Endothelial cell (in vitro differentiated cells): Measurements from ENCODE around the gene UBAP2L. TPM values are rescaled to one million over a fixed set of nuclear protein-coding genes. Genes with fewer than 3 reads are reported as not detected.

Experiments
- DNase-seq: peaks from one replicate; pipeline ENCODE4 v3.0.0; 2021; ENCODE audit warnings: low spot score
- H3K27ac Mint-ChIP-seq: one replicate; pipeline ENCODE4 v1.8.0; 2021; ENCODE audit warnings: mixed read lengths, inconsistent platforms; ENCODE audit not compliant: unreplicated experiment
- H3K27me3 Mint-ChIP-seq: one replicate; pipeline ENCODE4 v1.8.0; 2021; ENCODE audit warnings: mild to moderate bottlenecking, moderate library complexity, mixed read lengths, inconsistent platforms; ENCODE audit not compliant: unreplicated experiment
- H3K36me3 Mint-ChIP-seq: one replicate; pipeline ENCODE4 v1.8.0; 2021; ENCODE audit warnings: mild to moderate bottlenecking, low read depth, mixed read lengths, inconsistent platforms; ENCODE audit not compliant: unreplicated experiment
- H3K4me1 Mint-ChIP-seq: one replicate; pipeline ENCODE4 v1.8.0; 2021; ENCODE audit warnings: mild to moderate bottlenecking, mixed read lengths, inconsistent platforms; ENCODE audit not compliant: unreplicated experiment
- H3K4me3 Mint-ChIP-seq: one replicate; pipeline ENCODE4 v1.8.0; 2021; ENCODE audit warnings: mild to moderate bottlenecking, mixed read lengths, inconsistent platforms; ENCODE audit not compliant: unreplicated experiment
- H3K9me3 Mint-ChIP-seq: one replicate; pipeline ENCODE4 v1.8.0; 2021; ENCODE audit warnings: mixed read lengths, inconsistent platforms; ENCODE audit not compliant: unreplicated experiment
- microRNA-seq: library from miRNA; unstranded; fragments of <30 nt; microRNA quantifications from one replicate; pipeline ENCODE4, GENCODE V29; 2020; ENCODE audit not compliant: unreplicated experiment
- total RNA-seq: library from RNA; stranded (reverse); fragmentation: NEBNext Ultra II Directional; extraction: Animal tissue kit (Norgen Biotek cat#: 25700); gene quantifications from one replicate; pipeline ENCODE4 v1.2.1, GENCODE V29; 2021; ENCODE audit not compliant: unreplicated experiment
- TF ChIP-seq, protein P1 (sequence below): fragments of 200-600 bp; sonication (generic); IDR thresholded peaks from one replicate; pipeline ENCODE4 v1.5.0; 2021; ENCODE audit warnings: antibody characterized with exemption; ENCODE audit not compliant: unreplicated experiment

Gene UBAP2L
- total RNA-seq, 1 donor from 2014 or later: 243 TPM

DNA sequence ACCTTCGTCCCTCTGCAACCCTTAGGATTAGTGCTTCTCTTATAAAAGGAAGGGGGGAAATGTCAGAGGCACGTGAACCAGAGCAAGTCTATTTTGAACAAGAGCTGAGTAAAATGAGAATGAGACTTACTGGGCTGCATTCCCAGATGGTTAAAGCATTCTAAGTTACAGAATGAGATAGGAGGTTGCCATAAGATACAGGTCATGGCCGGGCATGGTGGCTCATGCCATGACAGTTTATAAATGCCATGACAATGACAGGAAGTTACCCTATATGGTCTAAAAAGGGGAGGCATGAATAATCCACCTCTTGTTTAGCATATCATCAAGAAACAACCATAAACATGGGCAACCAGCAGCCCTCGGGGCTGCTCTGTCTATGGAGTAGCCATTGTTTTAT lies 97.6 kb downstream of the UBAP2L start:
- H3K4me1 Mint-ChIP-seq: peaks cover 9% of the 10 kb centered on the region
- no peaks in the 10 kb centered on the region for H3K9me3 Mint-ChIP-seq
- no peak overlapping the region for H3K27ac Mint-ChIP-seq
- DNase-seq: no peak
- H3K4me3 Mint-ChIP-seq: peak overlapping the region; percentile 38
- H3K27me3 Mint-ChIP-seq: peaks cover 9% of the 10 kb centered on the region
- TF ChIP-seq, protein P1, sequence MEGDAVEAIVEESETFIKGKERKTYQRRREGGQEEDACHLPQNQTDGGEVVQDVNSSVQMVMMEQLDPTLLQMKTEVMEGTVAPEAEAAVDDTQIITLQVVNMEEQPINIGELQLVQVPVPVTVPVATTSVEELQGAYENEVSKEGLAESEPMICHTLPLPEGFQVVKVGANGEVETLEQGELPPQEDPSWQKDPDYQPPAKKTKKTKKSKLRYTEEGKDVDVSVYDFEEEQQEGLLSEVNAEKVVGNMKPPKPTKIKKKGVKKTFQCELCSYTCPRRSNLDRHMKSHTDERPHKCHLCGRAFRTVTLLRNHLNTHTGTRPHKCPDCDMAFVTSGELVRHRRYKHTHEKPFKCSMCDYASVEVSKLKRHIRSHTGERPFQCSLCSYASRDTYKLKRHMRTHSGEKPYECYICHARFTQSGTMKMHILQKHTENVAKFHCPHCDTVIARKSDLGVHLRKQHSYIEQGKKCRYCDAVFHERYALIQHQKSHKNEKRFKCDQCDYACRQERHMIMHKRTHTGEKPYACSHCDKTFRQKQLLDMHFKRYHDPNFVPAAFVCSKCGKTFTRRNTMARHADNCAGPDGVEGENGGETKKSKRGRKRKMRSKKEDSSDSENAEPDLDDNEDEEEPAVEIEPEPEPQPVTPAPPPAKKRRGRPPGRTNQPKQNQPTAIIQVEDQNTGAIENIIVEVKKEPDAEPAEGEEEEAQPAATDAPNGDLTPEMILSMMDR: no peak
- H3K36me3 Mint-ChIP-seq: peaks cover 9% of the 10 kb centered on the region

Small RNA genes lying within 50 kb of the gene (microRNA-seq; reads per million reads assigned to microRNA genes)
- gene MIR190B: 12.0 reads per million, percentile 61 among the genes with 10 or more reads in this experiment

Other genes with a start within 250 kb of the UBAP2L start
- 58.7 TPM for gene JTB, start 243.3 kb upstream of the UBAP2L start, total RNA-seq
- 419 TPM for gene RAB13, start 234.6 kb upstream of the UBAP2L start, total RNA-seq
- gene RPS27, start 230.2 kb upstream of the UBAP2L start, total RNA-seq: 2,665 TPM
- 0.15 TPM for gene NUP210L, start 65.9 kb upstream of the UBAP2L start, total RNA-seq
- 689 TPM for gene TPM3, start 28.9 kb upstream of the UBAP2L start, total RNA-seq
- gene CFAP141, start 14.6 kb upstream of the UBAP2L start, total RNA-seq: not detected
- 57.1 TPM for gene HAX1, start 51.7 kb downstream of the UBAP2L start, total RNA-seq
- gene AQP10, start 100.1 kb downstream of the UBAP2L start, total RNA-seq: not detected
- 58.1 TPM for gene ATP8B2, start 104.6 kb downstream of the UBAP2L start, total RNA-seq
- 1.0 TPM for gene IL6R, start 184.4 kb downstream of the UBAP2L start, total RNA-seq